ENCODE measurements around the gene ADAMTS5.

Gene ADAMTS5

DNA sequence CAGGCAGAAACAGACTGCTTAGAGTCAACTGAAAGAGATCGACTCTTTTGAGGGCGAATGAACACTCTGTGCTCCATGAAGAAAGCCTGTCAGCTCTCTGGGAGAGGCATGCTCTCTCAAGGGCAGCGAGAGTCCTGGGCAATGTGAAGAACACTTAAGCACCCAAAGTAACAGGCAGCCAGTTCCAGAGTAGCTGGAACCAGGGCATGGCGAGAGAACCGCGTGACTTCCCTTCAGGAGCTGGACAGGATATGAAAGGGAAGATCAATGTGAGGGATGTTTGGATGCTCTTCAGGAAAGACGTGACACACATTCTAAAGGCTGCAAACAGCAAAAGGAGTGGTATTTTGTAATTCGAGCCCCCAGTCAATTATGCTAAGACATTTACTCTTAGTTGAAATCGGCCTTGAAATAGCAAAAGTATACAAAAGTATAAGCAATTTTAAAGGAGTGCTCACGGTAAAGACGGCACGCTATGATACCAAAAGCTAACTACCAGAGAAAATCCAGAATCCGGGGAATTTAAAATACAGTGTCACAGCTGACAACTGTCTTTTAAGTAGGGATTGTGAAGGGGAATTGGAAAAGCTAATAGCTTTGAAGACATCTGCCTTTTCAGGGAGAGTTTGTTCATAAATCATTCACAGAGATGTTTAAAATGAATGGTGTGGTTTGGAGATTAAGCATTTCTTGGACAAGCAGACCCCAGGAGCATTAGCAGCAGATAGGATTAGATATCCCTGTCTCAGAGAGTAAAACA is 20.8 kb downstream of the ADAMTS5 start:
- H3K4me3 Mint-ChIP-seq, result peak overlapping the region in 1 of 3 experiments; percentile 40
- peaks cover 62% of the 10 kb centered on the region for H3K4me1 Mint-ChIP-seq
- peaks cover 25% of the 10 kb centered on the region for H3K36me3 Mint-ChIP-seq (ENCODE audit: low read depth)
- H3K27me3 Mint-ChIP-seq (ENCODE audit: low read depth), result no peaks in the 10 kb centered on the region
- H3K9me3 Mint-ChIP-seq, result no peaks in the 10 kb centered on the region
- no peak for TF ChIP-seq CTCF (IDR thresholded peaks at IDR 0.05; ENCODE audit: unreplicated experiment in 3 of 3)
- H3K27ac Mint-ChIP-seq, result peak overlapping the region; percentile 65 to 86 (median 80)

DNA sequence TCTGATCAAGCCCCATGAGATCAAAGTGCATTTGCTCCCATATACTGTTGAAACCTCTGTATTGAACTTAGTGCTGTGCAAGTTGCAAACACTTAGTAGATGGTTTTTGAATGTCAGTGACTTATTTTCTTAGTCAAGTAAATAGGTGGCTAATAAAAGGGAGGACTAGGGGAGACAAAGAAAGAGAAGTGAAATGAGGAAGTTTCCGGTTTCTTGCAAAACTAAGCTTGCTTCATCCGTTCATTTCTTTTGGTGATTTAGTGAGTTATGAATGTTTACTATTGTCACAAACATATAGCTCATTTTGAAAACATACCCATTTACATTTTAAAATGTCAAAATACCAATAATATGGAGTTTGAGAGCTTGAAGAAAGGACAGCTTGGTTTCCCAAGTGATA is 23.0 kb downstream of the ADAMTS5 start:
- peak overlapping the region; percentile 2 to 21 (median 5) for H3K27ac Mint-ChIP-seq
- peaks cover 26% of the 10 kb centered on the region for H3K36me3 Mint-ChIP-seq (ENCODE audit: low read depth)
- H3K9me3 Mint-ChIP-seq, result no peaks in the 10 kb centered on the region
- TF ChIP-seq CTCF (IDR thresholded peaks at IDR 0.05; ENCODE audit: unreplicated experiment in 3 of 3), result no peak
- H3K4me3 Mint-ChIP-seq, result no peak overlapping the region
- H3K27me3 Mint-ChIP-seq (ENCODE audit: low read depth), result no peaks in the 10 kb centered on the region
- peaks cover 74% of the 10 kb centered on the region for H3K4me1 Mint-ChIP-seq

- no peaks in the 10 kb centered on the region for H3K9me3 Mint-ChIP-seq
- peaks cover 21% of the 10 kb centered on the region for H3K36me3 Mint-ChIP-seq (ENCODE audit: low read depth)
- H3K4me1 Mint-ChIP-seq, result peaks cover 67% of the 10 kb centered on the region
- TF ChIP-seq CTCF (IDR thresholded peaks at IDR 0.05; ENCODE audit: unreplicated experiment in 3 of 3), result no peak
- no peak overlapping the region for H3K27ac Mint-ChIP-seq
- no peak overlapping the region for H3K4me3 Mint-ChIP-seq
- H3K27me3 Mint-ChIP-seq (ENCODE audit: low read depth), result no peaks in the 10 kb centered on the region
These were observed 25.5 kb downstream of the ADAMTS5 start for GRCh38 chr21:26941421-26941820.

- H3K9me3 Mint-ChIP-seq, result no peaks in the 10 kb centered on the region
- no peaks in the 10 kb centered on the region for H3K27me3 Mint-ChIP-seq (ENCODE audit: low read depth)
- H3K27ac Mint-ChIP-seq, result peak overlapping the region; percentile 30 to 94 (median 86)
- peaks cover 36% of the 10 kb centered on the region for H3K36me3 Mint-ChIP-seq (ENCODE audit: low read depth)
- H3K4me3 Mint-ChIP-seq, result no peak overlapping the region
- no peak for TF ChIP-seq CTCF (IDR thresholded peaks at IDR 0.05; ENCODE audit: unreplicated experiment in 3 of 3)
- H3K4me1 Mint-ChIP-seq, result peaks cover 67% of the 10 kb centered on the region
These were observed 27.2 kb downstream of the ADAMTS5 start for GRCh38 chr21:26939601-26940111.

GRCh38 chr21:26936641-26937040 is 30.2 kb downstream of the ADAMTS5 start:
- H3K27ac Mint-ChIP-seq, result peak overlapping the region; percentile 42 to 60 (median 50)
- no peaks in the 10 kb centered on the region for H3K9me3 Mint-ChIP-seq

More at GRCh38 chr21:26936641-26937040, 30.2 kb downstream of the ADAMTS5 start:
- peaks cover 51% of the 10 kb centered on the region for H3K4me1 Mint-ChIP-seq
- no peak overlapping the region for H3K4me3 Mint-ChIP-seq
- no peaks in the 10 kb centered on the region for H3K27me3 Mint-ChIP-seq (ENCODE audit: low read depth)
- no peak for TF ChIP-seq CTCF (IDR thresholded peaks at IDR 0.05; ENCODE audit: unreplicated experiment in 3 of 3)
- peaks cover 50% of the 10 kb centered on the region for H3K36me3 Mint-ChIP-seq (ENCODE audit: low read depth)

Measured in nephron (organoid).